Loucy (cell line): ENCODE measurements around the gene DHX29.

Experiments
- EZH2phosphoT487 ChIP-seq: fragments of 200-600 bp; IDR thresholded peaks from 2 replicates; pipeline ENCODE4 v1.6.1; 2018; ENCODE audit warnings: antibody characterized with exemption, mild to moderate bottlenecking, moderate library complexity, borderline replicate concordance
- TF ChIP-seq, protein P1 (sequence below): fragments of 200-600 bp; sonication (generic); conservative IDR thresholded peaks from 2 replicates; pipeline ENCODE4 v1.5.1; 2014; ENCODE audit warnings: mild to moderate bottlenecking, antibody characterized with exemption, low read length

DNA sequence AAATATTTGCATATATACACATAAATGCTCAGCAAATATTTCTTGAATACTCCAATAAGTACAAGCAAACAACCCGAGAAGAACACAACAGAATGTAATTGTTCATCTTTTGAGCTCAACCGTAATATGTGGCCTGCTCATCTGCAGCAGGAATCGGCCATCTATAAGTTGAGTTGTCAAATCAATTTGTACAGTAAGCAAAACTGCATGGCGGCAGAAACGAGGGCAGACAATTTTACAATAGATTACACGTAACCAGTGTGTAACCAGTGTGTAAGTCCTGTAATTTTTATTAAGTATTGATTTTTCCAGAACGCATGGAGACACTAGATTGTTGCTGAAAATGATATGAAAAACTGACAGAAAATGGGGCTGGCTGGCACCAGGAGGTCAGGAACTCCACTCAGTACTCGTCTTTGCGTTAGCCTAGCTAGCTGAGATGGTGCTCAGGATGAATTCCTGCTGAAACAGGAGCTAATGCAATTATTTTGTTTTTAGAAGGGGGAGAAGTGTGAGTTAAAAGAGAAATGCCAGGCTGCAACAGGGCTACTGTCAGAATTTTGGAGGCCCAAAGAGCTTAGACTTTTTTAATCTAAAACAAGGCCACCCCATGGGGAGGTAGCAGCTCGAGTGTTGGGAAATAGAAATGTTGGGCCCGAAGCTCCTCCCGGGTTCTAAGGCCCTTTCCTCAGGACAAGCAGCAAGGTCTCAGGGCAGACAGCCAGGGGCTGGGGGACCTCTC lies 682 bp downstream of the DHX29 start:
- TF ChIP-seq, protein P1, sequence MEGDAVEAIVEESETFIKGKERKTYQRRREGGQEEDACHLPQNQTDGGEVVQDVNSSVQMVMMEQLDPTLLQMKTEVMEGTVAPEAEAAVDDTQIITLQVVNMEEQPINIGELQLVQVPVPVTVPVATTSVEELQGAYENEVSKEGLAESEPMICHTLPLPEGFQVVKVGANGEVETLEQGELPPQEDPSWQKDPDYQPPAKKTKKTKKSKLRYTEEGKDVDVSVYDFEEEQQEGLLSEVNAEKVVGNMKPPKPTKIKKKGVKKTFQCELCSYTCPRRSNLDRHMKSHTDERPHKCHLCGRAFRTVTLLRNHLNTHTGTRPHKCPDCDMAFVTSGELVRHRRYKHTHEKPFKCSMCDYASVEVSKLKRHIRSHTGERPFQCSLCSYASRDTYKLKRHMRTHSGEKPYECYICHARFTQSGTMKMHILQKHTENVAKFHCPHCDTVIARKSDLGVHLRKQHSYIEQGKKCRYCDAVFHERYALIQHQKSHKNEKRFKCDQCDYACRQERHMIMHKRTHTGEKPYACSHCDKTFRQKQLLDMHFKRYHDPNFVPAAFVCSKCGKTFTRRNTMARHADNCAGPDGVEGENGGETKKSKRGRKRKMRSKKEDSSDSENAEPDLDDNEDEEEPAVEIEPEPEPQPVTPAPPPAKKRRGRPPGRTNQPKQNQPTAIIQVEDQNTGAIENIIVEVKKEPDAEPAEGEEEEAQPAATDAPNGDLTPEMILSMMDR: no peak
- no peak for TF ChIP-seq EZH2phosphoT487
